ENCODE results near the gene NCOR1. TPM values are rescaled to one million over a fixed set of nuclear protein-coding genes. Genes with fewer than 3 reads are reported as not detected.
A peak's percentile ranks its signal among the peaks of the same experiment; 100 is the strongest.

The NCOR1 gene
- polyA plus RNA-seq, 1 of the 3 experiments (the other 2 are of a cell fraction) = 42.1 TPM

GRCh38 chr17:16091773-16092172, 123.6 kb downstream of the NCOR1 start (continued):
- TF ChIP-seq TEAD4 (IDR thresholded peaks at IDR 0.05; ENCODE audit: borderline replicate concordance, insufficient read depth) (no peak), SIN3A (IDR thresholded peaks at IDR 0.05; ENCODE audit: borderline replicate concordance, low read depth, low read length) (no peak), GATA2 (CRISPR knock-in tag; IDR thresholded peaks at IDR 0.05) (no peak)

GRCh38 chr17:16086957-16087356, 128.4 kb downstream of the NCOR1 start:
- Histone ChIP-seq H3K36me3 (replicated peaks in 1 of 2; ENCODE audit: control insufficient read depth in 1 of 2, insufficient read depth in 2 of 2, low read length in 1 of 2) (peaks cover 51 to 70% of the 10 kb centered on the region in 2 experiments), H4K20me1 (ENCODE audit: insufficient read depth) (no peaks in the 10 kb centered on the region), H2AFZ (ENCODE audit: low read depth) (no peak overlapping the region), H3K4me1 (ENCODE audit: control insufficient read depth in 1 of 2, insufficient read depth in 2 of 2, low read depth in 1 of 2, low read length in 1 of 2) (peaks cover 0 to 1% of the 10 kb centered on the region in 2 experiments; a peak in 1 of 4 replicates), H3K27me3 (ENCODE audit: insufficient read depth) (no peaks in the 10 kb centered on the region), H3K9me3 (no peaks in the 10 kb centered on the region), H3K4me3 (ENCODE audit: low read depth in 2 of 2, low read length in 1 of 2) (no peak overlapping the region), H3K27ac (ENCODE audit: low read depth in 2 of 2, low read length in 1 of 2) (no peak overlapping the region), H3F3A (replicated peaks; ENCODE audit: insufficient read depth) (peaks cover 21% of the 10 kb centered on the region), H3K79me2 (ENCODE audit: insufficient read depth) (peaks cover 22% of the 10 kb centered on the region), H3K4me2 (no peak overlapping the region), H3K9me2 (no peaks in the 10 kb centered on the region), H3K9ac (no peak overlapping the region)
- no peak for TF ChIP-seq EP300 (IDR thresholded peaks at IDR 0.05; ENCODE audit: borderline replicate concordance in 1 of 2, low read depth in 1 of 2, low read length in 1 of 2)
- no peak for TF ChIP-seq GABPA (IDR thresholded peaks at IDR 0.05; ENCODE audit: low read depth)
- no peak for TF ChIP-seq MAX (IDR thresholded peaks at IDR 0.05; ENCODE audit: low read depth)
- TF ChIP-seq MXI1 (IDR thresholded peaks at IDR 0.05; ENCODE audit: low read depth, low read length) = no peak
- no peak for TF ChIP-seq ELF1 (IDR thresholded peaks at IDR 0.05)
- TF ChIP-seq ZBTB33 (IDR thresholded peaks at IDR 0.05; ENCODE audit: borderline replicate concordance, low read depth) = no peak
- no peak for TF ChIP-seq JUND (IDR thresholded peaks at IDR 0.05)
- DNase-seq = no peak
- CTCF ChIA-PET = no interaction called here
- 97% methylated on average over 10 of the region's 10 CpGs for WGBS (ENCODE audit: low lambda C conversion rate)
- POLR2A ChIA-PET = no interaction called here

GRCh38 chr17:16085066-16085699, 130.2 kb downstream of the NCOR1 start:
- Histone ChIP-seq H3K4me1 (ENCODE audit: control insufficient read depth in 1 of 2, insufficient read depth in 2 of 2, low read depth in 1 of 2, low read length in 1 of 2) (no peaks in the 10 kb centered on the region), H3K36me3 (replicated peaks in 1 of 2; ENCODE audit: control insufficient read depth in 1 of 2, insufficient read depth in 2 of 2, low read length in 1 of 2) (peaks cover 49 to 70% of the 10 kb centered on the region in 2 experiments), H3K4me3 (ENCODE audit: low read depth in 2 of 2, low read length in 1 of 2) (no peak overlapping the region), H3F3A (replicated peaks; ENCODE audit: insufficient read depth) (peaks cover 21% of the 10 kb centered on the region), H2AFZ (ENCODE audit: low read depth) (no peak overlapping the region), H3K9me3 (no peaks in the 10 kb centered on the region), H3K9ac (no peak overlapping the region), H3K4me2 (no peak overlapping the region), H3K27ac (ENCODE audit: low read depth in 2 of 2, low read length in 1 of 2) (peak overlapping the region; percentile 56 to 66), H3K79me2 (ENCODE audit: insufficient read depth) (peaks cover 32% of the 10 kb centered on the region), H4K20me1 (ENCODE audit: insufficient read depth) (no peaks in the 10 kb centered on the region), H3K27me3 (ENCODE audit: insufficient read depth) (no peaks in the 10 kb centered on the region), H3K9me2 (no peaks in the 10 kb centered on the region)
- 92% methylated on average over 1 of the region's 1 CpG for WGBS (ENCODE audit: low lambda C conversion rate)
- no peak for TF ChIP-seq EZH2phosphoT487 (IDR thresholded peaks at IDR 0.05; ENCODE audit: borderline replicate concordance, low read depth)
- no peak for TF ChIP-seq GATA2 (CRISPR knock-in tag; IDR thresholded peaks at IDR 0.05)
- 0 out of 2 replicates have a peak, but pooled peaks have one; percentile 11 for TF ChIP-seq TCF12 (IDR thresholded peaks at IDR 0.05)
- TF ChIP-seq FOXJ3 (CRISPR knock-in tag; IDR thresholded peaks at IDR 0.05) = no peak
- no peak for TF ChIP-seq RCOR1 (IDR thresholded peaks at IDR 0.05; ENCODE audit: low read length)
- TF ChIP-seq SMC3 (IDR thresholded peaks at IDR 0.05; ENCODE audit: low read depth, low read length) = no peak
- ChIA-PET POLR2A (no interaction called here), CTCF (no interaction called here)
- DNase-seq = no peak
